ENCODE results near the gene TATDN2. TPM values are rescaled to one million over a fixed set of nuclear protein-coding genes. Genes with fewer than 3 reads are reported as not detected.

The TATDN2 gene
- total RNA-seq, 1 experiment from 2014 or later = 20.8 TPM

GRCh38 chr3:10305331-10305902, 57.2 kb downstream of the TATDN2 start:
- no peaks in the 10 kb centered on the region for H3K9me3 ChIP-seq (ENCODE audit: low read length)
- peaks cover 35% of the 10 kb centered on the region for H3K36me3 ChIP-seq (ENCODE audit: insufficient read depth, low read length)
- H3K4me1 ChIP-seq (ENCODE audit: low read length) = peaks cover 2% of the 10 kb centered on the region
- H3K4me2 ChIP-seq (ENCODE audit: low read depth, low read length, poor library complexity, severe bottlenecking) = no peak overlapping the region
- no peak overlapping the region for H2AFZ ChIP-seq (ENCODE audit: low read length)
- peaks cover 3% of the 10 kb centered on the region; the same call in 1 of the 2 replicates for H3K79me2 ChIP-seq (ENCODE audit: low read length)
- H3K9me2 ChIP-seq (replicated peaks; ENCODE audit: insufficient read depth, low read length) = no peaks in the 10 kb centered on the region
- no peaks in the 10 kb centered on the region for H4K20me1 ChIP-seq (ENCODE audit: insufficient read depth, low read depth, low read length)
- no peak overlapping the region for H3K9ac ChIP-seq (ENCODE audit: low read length)
- H3K4me3 ChIP-seq (ENCODE audit: low read length) = no peak overlapping the region
- DNase-seq = no peak
- no peak overlapping the region for H3K27ac ChIP-seq (ENCODE audit: low read length)
- no peaks in the 10 kb centered on the region for H3K27me3 ChIP-seq (ENCODE audit: low read length)

DNA sequence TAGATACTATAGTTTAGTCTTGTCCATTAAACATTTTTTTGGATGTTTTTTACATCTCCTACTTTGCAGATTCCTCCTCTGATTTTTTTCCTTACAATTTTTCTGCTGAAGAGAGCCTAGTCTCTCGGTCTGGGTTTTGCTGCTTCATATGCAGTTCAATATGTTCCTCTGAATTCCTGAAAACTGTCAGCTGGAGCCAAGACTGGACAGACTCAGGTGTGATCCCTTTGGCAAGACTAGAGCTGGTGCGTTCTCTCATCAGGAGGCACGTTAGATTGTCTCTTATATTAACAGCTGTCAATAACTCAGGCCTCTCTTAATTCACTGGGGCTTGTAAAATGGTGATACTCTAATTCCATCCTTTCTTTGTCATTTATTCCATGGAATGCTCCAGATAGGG, 57.9 kb downstream of the TATDN2 start:
- Histone ChIP-seq H3K27ac (ENCODE audit: low read length) (no peak overlapping the region), H3K9me3 (ENCODE audit: low read length) (no peaks in the 10 kb centered on the region), H2AFZ (ENCODE audit: low read length) (no peak overlapping the region), H4K20me1 (ENCODE audit: insufficient read depth, low read depth, low read length) (no peaks in the 10 kb centered on the region; the same call in 1 of the 2 replicates), H3K79me2 (ENCODE audit: low read length) (no peaks in the 10 kb centered on the region), H3K4me3 (ENCODE audit: low read length) (no peak overlapping the region), H3K36me3 (ENCODE audit: insufficient read depth, low read length) (peaks cover 32% of the 10 kb centered on the region; the same call in 1 of the 2 replicates), H3K4me1 (ENCODE audit: low read length) (peaks cover 7% of the 10 kb centered on the region), H3K9ac (ENCODE audit: low read length) (no peak overlapping the region), H3K9me2 (replicated peaks; ENCODE audit: insufficient read depth, low read length) (no peaks in the 10 kb centered on the region), H3K27me3 (ENCODE audit: low read length) (no peaks in the 10 kb centered on the region), H3K4me2 (ENCODE audit: low read depth, low read length, poor library complexity, severe bottlenecking) (no peak overlapping the region)
- DNase-seq = no peak

GRCh38 chr3:10308678-10309077, 60.4 kb downstream of the TATDN2 start:
- Histone ChIP-seq H3K4me2 (ENCODE audit: low read depth, low read length, poor library complexity, severe bottlenecking) (no peak overlapping the region), H3K4me3 (ENCODE audit: low read length) (no peak overlapping the region), H3K36me3 (ENCODE audit: insufficient read depth, low read length) (peaks cover 27% of the 10 kb centered on the region; the same call in 1 of the 2 replicates), H3K79me2 (ENCODE audit: low read length) (no peaks in the 10 kb centered on the region), H3K9ac (ENCODE audit: low read length) (no peak overlapping the region), H3K9me3 (ENCODE audit: low read length) (no peaks in the 10 kb centered on the region), H3K27ac (ENCODE audit: low read length) (no peak overlapping the region), H3K4me1 (ENCODE audit: low read length) (peaks cover 7% of the 10 kb centered on the region), H4K20me1 (ENCODE audit: insufficient read depth, low read depth, low read length) (peaks cover 4% of the 10 kb centered on the region; the same call in 1 of the 2 replicates), H2AFZ (ENCODE audit: low read length) (no peak overlapping the region), H3K27me3 (ENCODE audit: low read length) (no peaks in the 10 kb centered on the region), H3K9me2 (replicated peaks; ENCODE audit: insufficient read depth, low read length) (no peaks in the 10 kb centered on the region)
- no peak for DNase-seq

- H3K9ac ChIP-seq (ENCODE audit: low read length) = no peak overlapping the region
- peaks cover 7% of the 10 kb centered on the region for H3K4me1 ChIP-seq (ENCODE audit: low read length)
- no peak overlapping the region for H3K4me3 ChIP-seq (ENCODE audit: low read length)
- peaks cover 4% of the 10 kb centered on the region; the same call in 1 of the 2 replicates for H4K20me1 ChIP-seq (ENCODE audit: insufficient read depth, low read depth, low read length)
- H2AFZ ChIP-seq (ENCODE audit: low read length) = no peak overlapping the region
- no peaks in the 10 kb centered on the region for H3K9me3 ChIP-seq (ENCODE audit: low read length)
- no peak overlapping the region for H3K4me2 ChIP-seq (ENCODE audit: low read depth, low read length, poor library complexity, severe bottlenecking)
- peaks cover 22% of the 10 kb centered on the region; the same call in 1 of the 2 replicates for H3K36me3 ChIP-seq (ENCODE audit: insufficient read depth, low read length)
- no peak for DNase-seq
- H3K27ac ChIP-seq (ENCODE audit: low read length) = no peak overlapping the region
- H3K9me2 ChIP-seq (replicated peaks; ENCODE audit: insufficient read depth, low read length) = no peaks in the 10 kb centered on the region
- no peaks in the 10 kb centered on the region for H3K79me2 ChIP-seq (ENCODE audit: low read length)
- no peaks in the 10 kb centered on the region for H3K27me3 ChIP-seq (ENCODE audit: low read length)
Measured at GRCh38 chr3:10309736-10310135, 61.5 kb downstream of the TATDN2 start.

GRCh38 chr3:10310578-10310977, 62.3 kb downstream of the TATDN2 start:
- no peak overlapping the region for H3K9ac ChIP-seq (ENCODE audit: low read length)
- peaks cover 22% of the 10 kb centered on the region; the same call in 1 of the 2 replicates for H3K36me3 ChIP-seq (ENCODE audit: insufficient read depth, low read length)
- H3K4me1 ChIP-seq (ENCODE audit: low read length) = peaks cover 7% of the 10 kb centered on the region
- no peak for DNase-seq
- peaks cover 4% of the 10 kb centered on the region; the same call in 1 of the 2 replicates for H4K20me1 ChIP-seq (ENCODE audit: insufficient read depth, low read depth, low read length)
- no peaks in the 10 kb centered on the region for H3K27me3 ChIP-seq (ENCODE audit: low read length)
- H3K27ac ChIP-seq (ENCODE audit: low read length) = no peak overlapping the region
- no peaks in the 10 kb centered on the region for H3K9me2 ChIP-seq (replicated peaks; ENCODE audit: insufficient read depth, low read length)
- H3K4me2 ChIP-seq (ENCODE audit: low read depth, low read length, poor library complexity, severe bottlenecking) = no peak overlapping the region
- no peak overlapping the region for H2AFZ ChIP-seq (ENCODE audit: low read length)
- H3K79me2 ChIP-seq (ENCODE audit: low read length) = no peaks in the 10 kb centered on the region
- no peak overlapping the region for H3K4me3 ChIP-seq (ENCODE audit: low read length)
- no peaks in the 10 kb centered on the region for H3K9me3 ChIP-seq (ENCODE audit: low read length)

DNA sequence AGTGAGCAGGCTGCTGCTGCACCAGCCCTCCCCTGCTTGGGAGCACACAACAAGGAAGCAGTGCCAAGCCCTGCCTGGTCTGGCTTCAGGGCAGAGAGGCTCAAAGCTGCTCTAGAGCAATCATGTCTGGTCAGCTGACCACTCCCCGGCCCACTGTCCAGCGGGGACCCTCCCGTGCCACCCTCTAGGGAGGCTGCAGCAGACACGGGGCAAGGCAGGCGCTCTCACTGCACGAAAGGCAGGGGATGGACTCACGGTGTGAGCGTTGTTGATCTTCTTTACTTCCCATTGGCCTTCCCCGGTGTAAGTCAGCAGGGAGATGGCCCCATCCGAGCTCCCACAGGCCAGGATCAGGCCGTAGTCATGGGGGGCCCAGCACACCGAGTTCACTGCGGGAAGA, 63.5 kb downstream of the TATDN2 start:
- Histone ChIP-seq H2AFZ (ENCODE audit: low read length) (no peak overlapping the region), H3K4me1 (ENCODE audit: low read length) (peaks cover 7% of the 10 kb centered on the region), H3K9me2 (replicated peaks; ENCODE audit: insufficient read depth, low read length) (no peaks in the 10 kb centered on the region), H3K27ac (ENCODE audit: low read length) (no peak overlapping the region), H3K4me3 (ENCODE audit: low read length) (no peak overlapping the region), H3K79me2 (ENCODE audit: low read length) (no peaks in the 10 kb centered on the region), H3K36me3 (ENCODE audit: insufficient read depth, low read length) (peaks cover 22% of the 10 kb centered on the region; the same call in 1 of the 2 replicates), H4K20me1 (ENCODE audit: insufficient read depth, low read depth, low read length) (peaks cover 4% of the 10 kb centered on the region; the same call in 1 of the 2 replicates), H3K27me3 (ENCODE audit: low read length) (no peaks in the 10 kb centered on the region), H3K9me3 (ENCODE audit: low read length) (no peaks in the 10 kb centered on the region), H3K4me2 (ENCODE audit: low read depth, low read length, poor library complexity, severe bottlenecking) (no peak overlapping the region), H3K9ac (ENCODE audit: low read length) (no peak overlapping the region)
- DNase-seq = no peak

- H2AFZ ChIP-seq (ENCODE audit: low read length) = no peak overlapping the region
- H3K36me3 ChIP-seq (ENCODE audit: insufficient read depth, low read length) = peaks cover 22% of the 10 kb centered on the region; the same call in 1 of the 2 replicates
- H3K27ac ChIP-seq (ENCODE audit: low read length) = no peak overlapping the region
- no peaks in the 10 kb centered on the region for H3K79me2 ChIP-seq (ENCODE audit: low read length)
- no peak overlapping the region for H3K4me2 ChIP-seq (ENCODE audit: low read depth, low read length, poor library complexity, severe bottlenecking)
- no peaks in the 10 kb centered on the region for H3K9me2 ChIP-seq (replicated peaks; ENCODE audit: insufficient read depth, low read length)
- H3K27me3 ChIP-seq (ENCODE audit: low read length) = no peaks in the 10 kb centered on the region
- peaks cover 7% of the 10 kb centered on the region for H3K4me1 ChIP-seq (ENCODE audit: low read length)
- H3K4me3 ChIP-seq (ENCODE audit: low read length) = no peak overlapping the region
- no peak overlapping the region for H3K9ac ChIP-seq (ENCODE audit: low read length)
- H4K20me1 ChIP-seq (ENCODE audit: insufficient read depth, low read depth, low read length) = peaks cover 4% of the 10 kb centered on the region; the same call in 1 of the 2 replicates
- no peaks in the 10 kb centered on the region for H3K9me3 ChIP-seq (ENCODE audit: low read length)
- DNase-seq = no peak
Measured at GRCh38 chr3:10312391-10312790, 64.1 kb downstream of the TATDN2 start.

DNA sequence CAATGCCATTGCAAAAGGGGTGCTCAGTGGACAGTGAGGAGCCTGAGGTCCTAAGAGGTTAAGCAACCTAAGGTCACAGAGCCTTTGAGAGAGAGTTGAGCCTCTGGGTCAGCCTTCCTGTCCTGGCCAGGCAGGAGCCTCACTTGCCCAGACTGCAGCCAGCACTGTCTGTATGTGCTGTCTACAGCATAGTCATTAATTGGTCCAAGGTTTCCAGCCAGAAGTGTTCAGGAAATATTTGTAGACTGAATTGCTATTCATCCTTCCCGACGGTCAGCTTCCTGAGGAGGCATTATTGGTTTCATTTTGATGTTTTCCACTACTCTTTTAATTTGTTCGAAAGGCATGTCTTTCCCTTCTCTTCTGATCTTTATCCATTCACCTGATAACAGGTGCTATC, 64.6 kb downstream of the TATDN2 start:
- Histone ChIP-seq H3K9me3 (ENCODE audit: low read length) (no peaks in the 10 kb centered on the region), H2AFZ (ENCODE audit: low read length) (no peak overlapping the region), H3K4me1 (ENCODE audit: low read length) (peaks cover 7% of the 10 kb centered on the region), H3K36me3 (ENCODE audit: insufficient read depth, low read length) (peaks cover 24% of the 10 kb centered on the region; the same call in 1 of the 2 replicates), H3K4me3 (ENCODE audit: low read length) (no peak overlapping the region), H3K9ac (ENCODE audit: low read length) (no peak overlapping the region), H4K20me1 (ENCODE audit: insufficient read depth, low read depth, low read length) (peaks cover 4% of the 10 kb centered on the region; the same call in 1 of the 2 replicates), H3K27ac (ENCODE audit: low read length) (no peak overlapping the region), H3K27me3 (ENCODE audit: low read length) (no peaks in the 10 kb centered on the region), H3K9me2 (replicated peaks; ENCODE audit: insufficient read depth, low read length) (no peaks in the 10 kb centered on the region), H3K4me2 (ENCODE audit: low read depth, low read length, poor library complexity, severe bottlenecking) (no peak overlapping the region), H3K79me2 (ENCODE audit: low read length) (peaks cover 1% of the 10 kb centered on the region)
- no peak for DNase-seq
